Activated naive CD4-positive, alpha-beta T cell (primary cell): ENCODE data around the gene PTDSS2.
"Not testable (repeated sequence)": the region's sequence is repeated elsewhere in the genome, so short reads cannot be mapped to it uniquely, and the experiment has no call there.

Experiments used
- DNase-seq, 4 experiments: peaks; one replicate each; lab custom pipeline; 2025; lab: John Stamatoyannopoulos, UW

PTDSS2 gene

GRCh38 chr11:468493-468892 is 18.4 kb downstream of the PTDSS2 start:
- no peak for DNase-seq

- not testable (repeated sequence) for DNase-seq
Measured at GRCh38 chr11:469026-469683, 19.1 kb downstream of the PTDSS2 start.

- DNase-seq: no peak
Measured at GRCh38 chr11:469684-470560, 19.8 kb downstream of the PTDSS2 start.

- no peak for DNase-seq
Measured at GRCh38 chr11:471468-472145, 21.5 kb downstream of the PTDSS2 start.

GRCh38 chr11:472272-472671 is 22.2 kb downstream of the PTDSS2 start:
- no peak for DNase-seq

- DNase-seq: no peak
Measured at GRCh38 chr11:472816-473215, 22.7 kb downstream of the PTDSS2 start.

- DNase-seq: no peak
Measured at GRCh38 chr11:473415-473814, 23.3 kb downstream of the PTDSS2 start.

- no peak for DNase-seq
Measured at GRCh38 chr11:473962-474785, 24.1 kb downstream of the PTDSS2 start.

GRCh38 chr11:474914-475506 is 24.9 kb downstream of the PTDSS2 start:
- DNase-seq: no peak

GRCh38 chr11:475941-476340 is 25.9 kb downstream of the PTDSS2 start:
- DNase-seq: no peak

- no peak for DNase-seq
Measured at GRCh38 chr11:476416-476815, 26.3 kb downstream of the PTDSS2 start.

- no peak for DNase-seq
Measured at GRCh38 chr11:477052-477715, 27.1 kb downstream of the PTDSS2 start.

- DNase-seq: no peak
Measured at GRCh38 chr11:479311-479710, 29.2 kb downstream of the PTDSS2 start.

GRCh38 chr11:484616-485015 is 34.5 kb downstream of the PTDSS2 start:
- no peak for DNase-seq

- no peak for DNase-seq
Measured at GRCh38 chr11:486189-486588, 36.1 kb downstream of the PTDSS2 start.

GRCh38 chr11:487571-488021 is 37.5 kb downstream of the PTDSS2 start:
- DNase-seq: no peak

GRCh38 chr11:488062-488461 is 38.0 kb downstream of the PTDSS2 start:
- DNase-seq: no peak

GRCh38 chr11:488579-488978 is 38.5 kb downstream of the PTDSS2 start:
- no peak for DNase-seq

- no peak for DNase-seq
Measured at GRCh38 chr11:488992-489391, 38.9 kb downstream of the PTDSS2 start.

GRCh38 chr11:489610-490185 is 39.6 kb downstream of the PTDSS2 start:
- no peak for DNase-seq
